HepG2 (cell line): ENCODE data around the gene TMEM200B. TPM values are rescaled to one million over a fixed set of nuclear protein-coding genes. Genes with fewer than 3 reads are reported as not detected.
A peak's percentile ranks its signal among the peaks of the same experiment; 100 is the strongest.

ENCODE experiments used
- ATAC-seq: fragments of 200-7000 bp; cut with Tn5 transposase; 3 replicates; pipeline ENCODE4 v1.9.1; 2020; ENCODE audit warnings: mild to moderate bottlenecking, moderate library complexity
- BruUV-seq: library from RNA; stranded (reverse); fragments of 400-500 nt; replicated peaks from 2 replicates; lab custom pipeline; 2021; lab: Mats Ljungman, UMichigan
- CTCF ChIA-PET: fragments of 300-600 bp; formaldehyde crosslinking; extraction: SDS; loops from one replicate; lab custom pipeline; 2021; ENCODE audit warnings: low total read pairs, inconsistent platforms, low intra/inter-chr PET ratio; lab: Yijun Ruan, JAX
- POLR2A ChIA-PET: fragments of 350-600 bp; sonication (Branson Sonifier 250); formaldehyde crosslinking; loops from one replicate; lab custom pipeline; 2020; ENCODE audit warnings: antibody characterized with exemption, inconsistent platforms; lab: Yijun Ruan, JAX
- DNase-seq: peaks from one replicate; pipeline ENCODE4 v3.0.0-alpha.2; 2015; ENCODE audit warnings: low spot score
- FAIRE-seq: peaks from 3 replicates; lab custom pipeline; 2011; peaks lifted over from hg19 to GRCh38; lab: Jason Lieb, UNC
- H2AFZ ChIP-seq: one replicate; pipeline ENCODE4 v1.6.1; 2011; ENCODE audit warnings: low read length, inconsistent platforms
- H3K27ac ChIP-seq: fragments of 300-600 bp; 3 replicates; pipeline ENCODE4 v1.8.0; 2011; ENCODE audit warnings: mixed run types, mild to moderate bottlenecking, mixed read lengths, low read length, inconsistent platforms; ENCODE audit not compliant: insufficient read depth; ENCODE audit errors: extremely low read length
- H3K27me3 ChIP-seq, 2 experiments: fragments of 200-600 bp in 1 of 2; 2 replicates in 1 of 2; 3 replicates in 1 of 2; pipeline versions ENCODE4 v1.6.0 to v1.8.0; 2011; ENCODE audit warnings: low read length in 2 of 2, mild to moderate bottlenecking in 2 of 2, moderate library complexity in 2 of 2, inconsistent platforms in 1 of 2; ENCODE audit not compliant: insufficient read depth in 2 of 2, control insufficient read depth in 1 of 2
- H3K36me3 ChIP-seq, 2 experiments: fragments of 200-600 bp in 1 of 2; replicated peaks in 1 of 2; 2 replicates in 1 of 2; 3 replicates in 1 of 2; pipeline versions ENCODE4 v1.5.1 to v1.8.0; 2011; ENCODE audit warnings: low read length in 2 of 2, inconsistent platforms in 1 of 2; ENCODE audit not compliant: insufficient read depth in 2 of 2, control insufficient read depth in 1 of 2
- H3K4me1 ChIP-seq: 2 replicates; pipeline ENCODE4 v1.5.1; 2012; ENCODE audit warnings: low read length, inconsistent platforms; ENCODE audit not compliant: insufficient read depth
- H3K4me2 ChIP-seq: 2 replicates; pipeline ENCODE4 v1.6.0; 2011; ENCODE audit warnings: low read depth, low read length, inconsistent platforms
- H3K4me3 ChIP-seq, 3 experiments: fragments of 200-600 bp in 1 of 3; sonication (generic), shearing (Covaris generic) in 1 of 3; replicated peaks in 1 of 3; 2 replicates each; pipeline ENCODE4 v1.5.1; 2011 to 2016; ENCODE audit warnings: low read length in 3 of 3, inconsistent platforms in 2 of 3, low read depth in 2 of 3, mild to moderate bottlenecking in 2 of 3, control low read depth in 1 of 3, mixed read lengths in 1 of 3; ENCODE audit not compliant: insufficient read depth in 1 of 3
- H3K79me2 ChIP-seq: one replicate; pipeline ENCODE4 v1.6.1; 2011; ENCODE audit warnings: low read length, inconsistent platforms; ENCODE audit not compliant: insufficient read depth
- H3K9ac ChIP-seq: 2 replicates; pipeline ENCODE4 v1.6.0; 2011; ENCODE audit warnings: mild to moderate bottlenecking, low read depth, low read length, inconsistent platforms; ENCODE audit not compliant: insufficient read depth
- H3K9me3 ChIP-seq: 2 replicates; pipeline ENCODE4 v1.5.1; 2012; ENCODE audit warnings: mild to moderate bottlenecking, low read length
- H4K20me1 ChIP-seq: 2 replicates; pipeline ENCODE4 v1.6.0; 2011; ENCODE audit warnings: inconsistent platforms, mild to moderate bottlenecking, low read length, moderate library complexity; ENCODE audit not compliant: insufficient read depth
- ARNTL ChIP-seq: sonication (generic); formaldehyde crosslinking; IDR thresholded peaks from 2 replicates; pipeline ENCODE4 v1.4.0; 2020; ENCODE audit warnings: mild to moderate bottlenecking, missing genetic modification reagents
- HMGA1 ChIP-seq: sonication (generic); formaldehyde crosslinking; conservative IDR thresholded peaks from 2 replicates; pipeline ENCODE4 v1.4.0; 2020; ENCODE audit warnings: missing genetic modification reagents
- KDM6A ChIP-seq: IDR thresholded peaks from 2 replicates; pipeline ENCODE4 v1.6.1; 2016; ENCODE audit warnings: low read depth
- KLF16 ChIP-seq, 2 experiments: sonication (generic) in 1 of 2; formaldehyde crosslinking in 1 of 2; IDR thresholded peaks; 2 replicates each; pipeline versions ENCODE4 v1.6.1 to v1.8.0; 2016 to 2023; ENCODE audit warnings: missing genetic modification reagents in 2 of 2, missing compliant biosample characterization in 1 of 2
- SIN3B ChIP-seq: fragments of 150-350 bp; IDR thresholded peaks from 2 replicates; pipeline ENCODE4 v1.6.1; 2014; ENCODE audit warnings: low read length
- SOX6 ChIP-seq, 2 experiments: fragments of 450-650 bp in 1 of 2; sonication (generic) in 1 of 2; formaldehyde crosslinking in 1 of 2; IDR thresholded peaks; 2 replicates each; pipeline versions ENCODE4 v1.4.0 to v1.6.1; 2017 to 2020; ENCODE audit warnings: antibody characterized with exemption in 1 of 2, mild to moderate bottlenecking in 1 of 2, missing genetic modification reagents in 1 of 2
- ZNF121 ChIP-seq: sonication (generic); formaldehyde crosslinking; IDR thresholded peaks from 2 replicates; pipeline ENCODE4 v1.5.0; 2020; ENCODE audit warnings: mild to moderate bottlenecking, missing genetic modification reagents
- ZNF446 ChIP-seq: sonication (generic); formaldehyde crosslinking; IDR thresholded peaks from 2 replicates; pipeline ENCODE4 v1.5.0; 2020; ENCODE audit warnings: mild to moderate bottlenecking, missing genetic modification reagents
- ZNF580 ChIP-seq: IDR thresholded peaks from 2 replicates; pipeline ENCODE4 v1.6.1; 2016; ENCODE audit warnings: low read depth, borderline replicate concordance
- WGBS: methylation state at CpG from one replicate; pipeline ENCODE4 v1.1.6; 2017; ENCODE audit warnings: low lambda C conversion rate; 5-methylcytosine and 5-hydroxymethylcytosine counted together
- in situ Hi-C: cut with HindIII; loops from 2 replicates; pipeline ENCODE4 v1.10.0; 2017; ENCODE audit warnings: low pct_unique_long_range_greater_than_20kb; ENCODE audit not compliant: extremely low pct_ligation_motif_present
- intact Hi-C: fragments of 100-400 bp; cut with micrococcal nuclease; formaldehyde crosslinking; loops from one replicate; pipeline ENCODE4 v1.10.0; 2022; ENCODE audit not compliant: unreplicated experiment
- polyA plus RNA-seq, 8 experiments: library from polyadenylated mRNA; depleted of rRNA in 3 of 8; stranded (reverse) in 7 of 8; unstranded in 1 of 8; fragments of >200 nt; fragmentation: Illumina TruSeq in 4 of 8; extraction: Trizol in 4 of 8; gene quantifications; 2 replicates each; pipeline versions ENCODE4 v1.2.1 to v1.2.3, GENCODE V29; 2011 to 2016; ENCODE audit warnings: low read depth in 4 of 8, missing spikeins in 1 of 8, mixed read lengths in 1 of 8; ENCODE audit not compliant: insufficient read depth in 1 of 8
- total RNA-seq, 5 experiments: library from RNA; depleted of rRNA; stranded (reverse); fragments of >200 nt; fragmentation: Illumina TruSeq; extraction: Trizol; gene quantifications; 2 replicates each; pipeline ENCODE4 v1.2.3, GENCODE V29; 2016; ENCODE audit warnings: low read depth in 1 of 5

Gene TMEM200B
- total and polyA plus RNA-seq, 2 of the 13 experiments (the other 11 are each of a cell fraction or from before 2014, with no cell fraction given) = 1.1 to 1.4 TPM

- CTCF ChIA-PET = no interaction called here
- BruUV-seq = no TSS peak
- Histone ChIP-seq H2AFZ (no peak overlapping the region), H3K79me2 (no peaks in the 10 kb centered on the region), H3K4me2 (no peak overlapping the region), H3K4me3 (no peak overlapping the region), H3K4me1 (peaks cover 22% of the 10 kb centered on the region), H4K20me1 (no peaks in the 10 kb centered on the region), H3K9ac (no peak overlapping the region), H3K9me3 (no peaks in the 10 kb centered on the region), H3K27ac (no peak overlapping the region), H3K27me3 (peaks cover 2 to 11% of the 10 kb centered on the region in 2 experiments; a peak in 2 of 5 replicates), H3K36me3 (no peaks in the 10 kb centered on the region)
- no peak for DNase-seq
- 25% methylated on average over 5 of the region's 6 CpGs for WGBS
- intact Hi-C loops (loop anchor here (10.0 kb wide), 1 partner anchor 244 kb away; no protein-coding TSS in a partner anchor), in situ Hi-C loops (loop anchor here (10.0 kb wide), 1 partner anchor 244 kb away; no protein-coding TSS in a partner anchor)
- POLR2A ChIA-PET = no interaction called here
- ATAC-seq = no peak
- TF ChIP-seq ZNF446 (CRISPR knock-in tag) (no peak), HMGA1 (CRISPR knock-in tag) (no peak), SIN3B (no peak), SOX6 (IDR thresholded peaks at IDR 0.05) (no peak), SOX6 (CRISPR knock-in tag; IDR thresholded peaks at IDR 0.05) (no peak), KDM6A (CRISPR knock-in tag) (no peak), ARNTL (no peak), KLF16 (CRISPR knock-in tag; IDR thresholded peaks at IDR 0.05) (no peak)
- no peak for FAIRE-seq
Measured at GRCh38 chr1:29128739-29129138, 5.0 kb upstream of the TMEM200B start.

- Histone ChIP-seq H2AFZ (no peak overlapping the region), H3K9ac (no peak overlapping the region), H3K27me3 (peaks cover 2 to 11% of the 10 kb centered on the region in 2 experiments; a peak in 2 of 5 replicates), H3K79me2 (no peaks in the 10 kb centered on the region), H4K20me1 (no peaks in the 10 kb centered on the region), H3K27ac (no peak overlapping the region), H3K4me3 (no peak overlapping the region), H3K4me2 (no peak overlapping the region), H3K9me3 (no peaks in the 10 kb centered on the region), H3K4me1 (peaks cover 22% of the 10 kb centered on the region), H3K36me3 (no peaks in the 10 kb centered on the region)
- intact Hi-C loops = loop anchor here (10.0 kb wide), 1 partner anchor 241 kb away; no protein-coding TSS in a partner anchor
- FAIRE-seq = no peak
- no TSS peak for BruUV-seq
- DNase-seq = no peak
- in situ Hi-C loops = loop anchor here (10.0 kb wide), 1 partner anchor 241 kb away; no protein-coding TSS in a partner anchor
- CTCF ChIA-PET = no interaction called here
- ATAC-seq = no peak
- POLR2A ChIA-PET = no interaction called here
- TF ChIP-seq ZNF580 (no peak), ZNF121 (CRISPR knock-in tag) (peak; percentile 69)
- 81% methylated on average over 6 of the region's 6 CpGs for WGBS
Measured at GRCh38 chr1:29126198-29126597, 2.5 kb upstream of the TMEM200B start.
